Keratinocyte (primary cell): Measurements from ENCODE around the gene SCART1.

ENCODE experiments used
- CTCF ChIP-seq, 3 experiments: IDR thresholded peaks in 1 of 3; conservative IDR thresholded peaks in 1 of 3; optimal IDR thresholded peaks in 1 of 3; 2 replicates in 2 of 3; 3 replicates in 1 of 3; pipeline versions ENCODE3 to v1.5.1; 2011; ENCODE audit warnings: low read length in 3 of 3, mild to moderate bottlenecking in 3 of 3, moderate library complexity in 2 of 3, control low read depth in 1 of 3, inconsistent platforms in 1 of 3; ENCODE audit not compliant: insufficient read depth in 2 of 3; ENCODE audit errors: extremely low read depth in 1 of 3
- EZH2 ChIP-seq: IDR thresholded peaks from one replicate; pipeline ENCODE4 v1.6.1; 2012; ENCODE audit warnings: inconsistent platforms, mild to moderate bottlenecking, low read length, moderate library complexity

- TF ChIP-seq CTCF (optimal IDR thresholded peaks at IDR 0.05 in 1 of 3, IDR thresholded peaks at IDR 0.05 in 1 of 3, conservative IDR thresholded peaks at IDR 0.05 in 1 of 3; ENCODE audit: extremely low read depth in 1 of 3, insufficient read depth in 2 of 3, low read length in 3 of 3) (no peak), EZH2 (no peak)
These were observed 22.3 kb downstream of the SCART1 start for GRCh38 chr10:133475821-133476640.
